ENCODE measurements around the gene CDV3.

CDV3 gene

GRCh38 chr3:133608388-133608787 lies 34.9 kb downstream of the CDV3 start:
- DNase-seq: no peak

GRCh38 chr3:133610031-133610430 lies 36.5 kb downstream of the CDV3 start:
- no peak for DNase-seq

- DNase-seq: no peak
Observed at GRCh38 chr3:133611534-133611933, 38.0 kb downstream of the CDV3 start.

GRCh38 chr3:133620066-133620784 lies 46.7 kb downstream of the CDV3 start:
- no peak for DNase-seq

DNA sequence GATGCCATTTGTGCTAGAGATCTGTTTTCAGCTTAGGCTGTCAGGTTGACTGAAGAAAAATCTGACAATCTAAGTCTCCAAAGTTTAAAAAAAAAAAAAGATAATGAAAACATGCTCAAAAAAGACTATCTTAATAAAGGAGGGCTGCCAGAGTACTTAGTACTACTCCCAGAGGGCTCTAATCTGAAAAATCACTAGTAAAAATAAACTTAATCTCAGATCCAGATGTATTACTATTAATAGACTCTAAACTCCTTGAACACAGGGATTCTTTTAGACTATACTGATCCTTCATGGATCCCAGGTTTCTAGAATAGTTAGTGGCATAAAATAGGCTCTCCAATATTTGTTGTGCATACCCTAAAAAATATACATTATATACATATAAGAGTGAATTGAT lies 54.3 kb downstream of the CDV3 start:
- no peak for DNase-seq

DNA sequence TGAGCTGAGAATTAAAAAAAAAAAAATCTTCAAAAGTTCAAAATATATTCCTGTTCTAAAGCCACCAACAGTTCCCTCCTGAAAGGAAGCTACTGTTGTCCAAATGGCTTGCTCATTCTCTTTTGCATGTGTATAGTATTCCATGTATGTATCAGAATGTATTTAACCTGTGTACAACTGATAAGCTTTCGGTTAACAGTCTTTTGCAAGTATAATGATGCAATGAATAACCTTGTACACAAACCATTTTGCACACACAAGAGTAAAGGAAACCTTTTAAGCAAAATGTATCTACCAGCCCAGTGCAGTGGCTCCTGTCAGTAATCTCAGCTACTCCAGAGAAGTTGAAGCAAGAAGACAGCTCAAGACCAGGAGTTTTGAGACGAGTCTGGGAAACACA lies 55.7 kb downstream of the CDV3 start:
- DNase-seq: no peak

GRCh38 chr3:133633439-133633838 lies 60.0 kb downstream of the CDV3 start:
- DNase-seq: no peak
